ENCODE data around the gene NTNG2.
A peak's percentile ranks its signal among the peaks of the same experiment; 100 is the strongest.

NTNG2 gene

DNA sequence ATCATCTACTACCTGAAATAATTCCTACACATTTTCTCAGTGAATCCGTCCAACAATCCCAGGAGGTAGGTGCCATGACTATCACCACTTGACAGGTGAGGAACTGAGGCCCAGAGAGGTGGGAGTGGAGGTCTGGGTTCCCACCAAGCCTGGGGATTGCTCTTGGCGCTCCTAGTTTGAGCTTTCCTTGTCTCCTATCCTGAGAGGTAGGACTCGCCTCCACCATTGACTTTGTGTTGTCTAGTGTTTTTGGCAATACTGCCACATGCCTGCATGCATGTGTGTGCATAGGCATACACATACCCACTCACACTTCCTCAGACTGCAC lies 6.3 kb upstream of the NTNG2 start:
- Mint-ChIP-seq H3K27me3 (peaks cover 61% of the 10 kb centered on the region), H3K9me3 (no peaks in the 10 kb centered on the region)

DNA sequence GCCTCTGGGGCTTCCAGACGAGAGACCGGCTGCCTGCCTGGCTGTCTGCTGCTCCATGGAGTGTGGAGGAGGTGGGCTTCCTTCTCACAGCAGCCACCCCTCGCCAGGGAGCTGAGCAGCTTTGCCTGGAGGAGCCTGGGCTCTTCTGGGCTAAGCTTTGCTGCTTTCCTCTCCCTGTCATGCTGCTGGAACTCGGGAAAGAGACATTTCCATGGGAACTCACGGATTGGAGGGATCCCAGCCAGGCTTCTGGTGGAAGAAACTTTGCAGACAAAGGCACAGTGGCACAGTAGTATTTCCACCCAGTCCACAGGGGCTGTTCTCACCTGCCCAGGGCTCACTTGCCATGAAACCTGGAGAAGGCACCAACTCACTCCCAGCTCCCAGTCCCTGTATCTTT lies 5.6 kb upstream of the NTNG2 start:
- intact Hi-C loops (cut with micrococcal nuclease), result no loop called here
- no peak overlapping the region for H3K4me3 Mint-ChIP-seq
- H3K27ac Mint-ChIP-seq, result no peak overlapping the region
- no peaks in the 10 kb centered on the region for H3K9me3 Mint-ChIP-seq
- H3K27me3 Mint-ChIP-seq, result peaks cover 64% of the 10 kb centered on the region
- H3K36me3 Mint-ChIP-seq (ENCODE audit: low read depth), result no peaks in the 10 kb centered on the region
- H3K4me1 Mint-ChIP-seq (ENCODE audit: low read depth), result peaks cover 5% of the 10 kb centered on the region

More for the DNA sequence above, 6.3 kb upstream of the NTNG2 start:
- intact Hi-C loops (cut with micrococcal nuclease), result no loop called here
- H3K36me3 Mint-ChIP-seq (ENCODE audit: low read depth), result no peaks in the 10 kb centered on the region
- H3K27ac Mint-ChIP-seq, result no peak overlapping the region
- no peak overlapping the region for H3K4me3 Mint-ChIP-seq
- peaks cover 5% of the 10 kb centered on the region for H3K4me1 Mint-ChIP-seq (ENCODE audit: low read depth)

DNA sequence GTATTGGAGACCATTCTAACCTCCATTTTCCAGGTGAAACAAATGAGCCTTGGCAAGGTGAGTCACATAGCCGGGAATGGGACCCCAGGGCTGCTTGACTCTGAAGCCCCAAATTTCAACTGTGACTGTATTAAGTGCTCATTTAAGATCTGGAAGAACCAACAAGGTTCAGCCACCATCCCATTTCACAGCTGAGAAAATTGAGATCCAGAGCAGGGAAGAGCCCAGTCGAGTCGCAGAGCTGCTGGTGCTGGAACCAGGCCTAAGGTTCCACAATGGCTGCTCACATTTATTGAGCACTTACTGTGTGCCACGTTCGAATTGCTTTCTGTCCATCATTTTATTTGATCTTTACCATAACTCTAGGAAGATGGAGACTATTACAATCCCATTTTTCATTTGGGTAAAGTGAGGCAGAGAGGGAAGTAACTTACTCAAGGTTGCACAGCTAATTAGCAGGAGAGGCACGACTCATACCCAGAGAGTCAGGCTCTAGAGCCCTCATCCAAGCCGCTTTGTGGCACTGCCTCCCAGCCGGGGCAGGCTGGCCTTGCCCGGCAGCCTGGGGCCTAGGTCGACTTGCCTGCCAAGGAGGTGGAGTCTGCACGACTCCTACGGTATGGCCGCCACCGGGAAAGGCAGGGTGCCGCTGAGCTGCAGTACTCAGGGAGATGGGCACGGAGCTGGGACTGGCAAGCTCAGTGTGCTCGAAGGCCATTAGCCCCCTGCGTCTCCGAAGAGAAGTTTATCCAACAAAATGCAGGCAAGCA lies 4.3 kb upstream of the NTNG2 start:
- Mint-ChIP-seq H3K4me3 (no peak overlapping the region), H3K27me3 (peaks cover 64% of the 10 kb centered on the region), H3K36me3 (ENCODE audit: low read depth) (no peaks in the 10 kb centered on the region), H3K4me1 (ENCODE audit: low read depth) (peaks cover 11% of the 10 kb centered on the region), H3K27ac (no peak overlapping the region), H3K9me3 (no peaks in the 10 kb centered on the region)
- intact Hi-C loops (cut with micrococcal nuclease), result no loop called here

DNA sequence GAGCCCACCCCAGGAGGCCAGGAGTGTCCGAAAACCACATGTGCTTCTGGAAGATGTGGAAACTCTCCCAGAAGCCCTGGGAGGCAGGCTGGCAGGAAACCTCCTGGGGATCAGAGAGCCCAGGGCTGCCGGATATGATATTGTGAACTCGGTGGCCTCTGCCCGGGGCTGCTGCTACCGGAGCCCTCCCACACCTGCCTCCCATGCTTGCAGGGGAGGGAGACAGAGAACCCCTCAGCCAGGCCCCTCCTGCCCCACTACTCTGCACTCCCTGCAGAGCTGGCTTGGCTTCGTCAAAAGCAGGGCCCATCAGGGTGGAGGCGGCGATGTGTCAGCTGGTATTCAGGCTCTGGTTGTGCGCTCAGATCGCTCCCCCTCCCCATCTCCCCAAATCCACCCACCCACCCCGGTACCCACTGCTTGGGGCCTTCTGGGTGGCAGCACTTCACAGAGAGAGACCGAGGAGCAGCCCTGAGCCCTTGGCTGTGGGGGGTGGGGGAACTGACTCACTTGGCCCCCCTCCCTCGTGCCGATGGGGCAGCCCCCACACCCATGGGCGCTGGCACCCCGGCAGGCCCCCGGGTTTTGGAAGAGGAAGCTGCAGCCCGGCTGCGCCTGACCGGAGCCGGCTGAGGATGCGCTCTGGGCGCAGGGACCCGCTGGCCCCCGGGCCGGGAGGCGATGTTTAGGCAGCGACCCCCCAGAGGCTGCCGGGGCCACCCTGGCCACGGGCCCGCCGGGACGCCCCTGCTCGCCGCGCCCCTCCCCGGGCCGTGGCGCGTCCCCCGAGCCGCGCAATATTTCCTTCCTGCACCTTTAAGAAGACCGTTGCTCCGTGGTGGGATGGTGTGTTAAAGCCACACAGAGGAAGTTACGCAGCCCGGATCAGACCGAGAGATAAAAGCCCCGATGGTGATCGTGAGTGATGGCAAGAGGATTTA lies 786 bp upstream of the NTNG2 start:
- H3K27ac Mint-ChIP-seq, result no peak overlapping the region

DNA sequence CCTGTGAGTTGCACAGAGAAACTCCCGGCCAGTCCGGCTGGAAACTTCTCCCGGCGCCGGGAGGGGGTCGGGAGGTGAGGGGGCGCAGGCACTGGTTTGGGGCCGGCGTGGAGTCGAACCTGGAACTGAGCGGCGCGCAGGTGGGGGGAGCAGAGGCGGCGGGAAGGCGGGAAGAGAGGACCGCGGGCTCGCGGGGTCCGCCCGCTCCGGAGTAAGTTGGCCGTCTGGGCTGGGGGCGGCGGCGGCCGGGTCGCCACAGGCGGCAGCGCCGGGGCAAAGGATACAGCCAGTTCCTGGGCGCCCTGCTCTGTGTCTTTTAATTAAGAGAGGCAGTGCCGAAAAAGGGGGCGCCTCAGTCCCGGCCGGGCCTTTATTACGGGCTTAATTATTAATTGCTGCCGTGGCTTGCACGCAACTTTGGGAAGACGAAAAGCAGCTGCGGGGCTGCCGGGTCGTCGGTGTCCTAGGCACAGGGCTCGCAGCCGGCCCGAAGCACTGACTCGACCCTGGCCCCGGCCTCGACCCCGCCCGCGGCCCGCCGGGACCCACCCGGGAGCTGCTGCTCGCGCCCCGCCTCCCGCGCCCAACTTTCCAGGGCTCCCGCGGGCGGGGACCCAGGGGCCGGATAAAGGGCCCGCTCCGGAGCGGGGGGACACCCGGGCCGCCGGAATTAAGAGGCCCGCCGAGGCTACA lies 1.1 kb downstream of the NTNG2 start:
- Mint-ChIP-seq H3K27ac (no peak overlapping the region), H3K36me3 (ENCODE audit: low read depth) (no peaks in the 10 kb centered on the region), H3K27me3 (peaks cover 81% of the 10 kb centered on the region), H3K9me3 (no peaks in the 10 kb centered on the region), H3K4me3 (peak overlapping the region; percentile 85), H3K4me1 (ENCODE audit: low read depth) (peaks cover 12% of the 10 kb centered on the region)
- intact Hi-C loops (cut with micrococcal nuclease), result loop anchor here (10.0 kb wide), 1 partner anchor 398 kb away; no protein-coding TSS in a partner anchor

More for the DNA sequence above, 786 bp upstream of the NTNG2 start:
- intact Hi-C loops (cut with micrococcal nuclease), result loop anchor here (10.0 kb wide), 1 partner anchor 396 kb away; no protein-coding TSS in a partner anchor
- H3K27me3 Mint-ChIP-seq, result peaks cover 75% of the 10 kb centered on the region
- no peaks in the 10 kb centered on the region for H3K36me3 Mint-ChIP-seq (ENCODE audit: low read depth)
- H3K4me3 Mint-ChIP-seq, result peak overlapping the region; percentile 80
- H3K9me3 Mint-ChIP-seq, result no peaks in the 10 kb centered on the region
- peaks cover 12% of the 10 kb centered on the region for H3K4me1 Mint-ChIP-seq (ENCODE audit: low read depth)

DNA sequence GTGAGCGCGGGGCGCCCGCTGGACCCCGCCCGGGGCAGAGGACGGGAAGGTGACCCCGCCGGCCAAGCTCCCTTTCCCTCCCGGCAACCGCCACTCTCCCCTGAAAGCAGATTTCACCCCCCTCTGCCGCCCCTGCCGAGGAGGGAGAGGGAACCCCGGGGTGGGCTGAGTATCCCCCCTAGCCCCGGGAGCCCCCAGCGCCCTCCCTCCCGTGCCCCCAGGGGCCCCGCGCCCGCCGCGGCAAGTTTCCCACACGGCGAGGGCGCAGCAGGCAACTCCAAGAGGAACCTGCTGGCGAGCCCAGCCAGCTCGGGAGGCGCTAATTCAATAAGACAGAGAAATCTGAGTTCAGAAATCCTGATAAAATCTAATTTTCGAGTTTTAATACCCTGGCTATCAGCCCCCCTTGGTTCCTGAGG lies 1.6 kb downstream of the NTNG2 start:
- H3K27ac Mint-ChIP-seq, result no peak overlapping the region
- intact Hi-C loops (cut with micrococcal nuclease), result loop anchor here (10.0 kb wide), 1 partner anchor 399 kb away; no protein-coding TSS in a partner anchor
- no peak overlapping the region for H3K4me3 Mint-ChIP-seq
- H3K36me3 Mint-ChIP-seq (ENCODE audit: low read depth), result no peaks in the 10 kb centered on the region
- peaks cover 82% of the 10 kb centered on the region for H3K27me3 Mint-ChIP-seq
- H3K9me3 Mint-ChIP-seq, result no peaks in the 10 kb centered on the region
- H3K4me1 Mint-ChIP-seq (ENCODE audit: low read depth), result peaks cover 12% of the 10 kb centered on the region

DNA sequence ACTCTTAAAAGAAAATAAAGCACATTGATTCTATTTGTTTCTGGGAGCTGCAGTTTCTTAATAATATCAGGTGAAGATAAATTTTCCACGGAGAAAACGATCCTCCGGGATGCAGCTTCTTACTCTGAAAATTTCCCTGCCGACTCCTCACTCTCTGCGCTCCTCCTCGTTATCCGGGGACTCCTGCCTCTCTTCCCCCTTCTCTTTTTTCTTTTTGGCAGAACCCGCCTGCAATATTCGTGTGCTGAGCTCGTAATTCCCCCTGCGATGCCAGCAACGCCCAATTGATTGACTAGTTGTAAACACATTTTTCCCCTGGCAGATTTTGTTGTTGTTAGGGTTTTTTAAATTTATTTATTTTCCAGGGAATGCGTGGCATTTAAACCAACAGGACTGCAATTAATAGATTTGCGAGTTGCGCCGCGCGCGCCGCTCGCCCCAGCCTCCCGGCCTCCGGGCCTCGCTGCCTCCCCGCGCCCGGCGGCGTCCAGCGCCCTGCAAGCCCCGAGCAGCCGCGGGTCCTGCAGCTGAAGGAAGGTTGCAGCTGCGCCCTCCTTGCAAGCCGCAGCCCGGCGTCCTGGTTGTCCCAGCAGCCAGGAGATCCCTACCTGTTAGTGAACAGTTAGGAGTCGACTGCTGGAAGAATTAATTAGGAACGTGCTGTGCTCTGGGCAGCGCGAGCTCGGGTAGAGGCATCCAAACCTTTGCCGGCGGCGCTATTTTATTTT lies 2.2 kb downstream of the NTNG2 start:
- Mint-ChIP-seq H3K36me3 (ENCODE audit: low read depth) (no peaks in the 10 kb centered on the region), H3K4me1 (ENCODE audit: low read depth) (peaks cover 12% of the 10 kb centered on the region), H3K27ac (no peak overlapping the region), H3K9me3 (no peaks in the 10 kb centered on the region), H3K4me3 (no peak overlapping the region), H3K27me3 (peaks cover 80% of the 10 kb centered on the region)
- intact Hi-C loops (cut with micrococcal nuclease), result loop anchor here (10.0 kb wide), 1 partner anchor 399 kb away; no protein-coding TSS in a partner anchor

DNA sequence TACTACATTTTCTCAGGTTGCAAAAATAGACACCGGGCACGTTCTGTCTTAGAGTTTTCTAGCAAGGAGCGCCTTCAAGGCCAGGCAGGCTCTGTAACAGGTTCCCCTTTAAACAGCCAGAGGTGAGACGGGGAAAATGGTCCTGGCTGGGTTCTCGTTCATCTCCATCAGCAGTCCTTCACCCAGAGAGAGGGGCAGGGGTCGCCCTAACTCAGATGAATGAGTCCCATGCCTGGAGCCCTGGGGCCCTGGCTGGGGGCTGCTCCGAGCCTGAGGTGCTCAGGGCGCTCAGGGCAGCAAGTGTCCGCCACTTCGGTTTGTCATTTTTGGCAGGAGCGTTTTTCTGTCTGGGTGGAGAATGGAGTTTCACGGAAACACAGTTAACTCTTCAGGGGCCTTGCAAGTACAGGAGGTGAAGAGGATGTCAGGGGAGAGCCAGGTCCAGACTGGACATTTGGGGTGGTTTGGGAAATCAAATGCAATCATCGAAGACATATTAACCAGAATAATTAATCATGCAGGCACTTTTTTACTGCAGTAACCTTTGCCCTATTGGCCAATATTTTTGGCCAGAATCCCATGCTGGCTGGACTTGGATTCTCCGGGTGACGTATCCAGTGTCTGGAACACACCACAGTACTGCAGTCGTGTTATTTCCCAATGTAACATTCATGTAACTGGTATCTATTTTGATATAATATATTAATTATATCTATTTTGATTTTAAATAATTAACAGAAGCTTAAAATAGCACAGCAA lies 2.9 kb downstream of the NTNG2 start:
- H3K9me3 Mint-ChIP-seq, result no peaks in the 10 kb centered on the region
- no peak overlapping the region for H3K4me3 Mint-ChIP-seq
- intact Hi-C loops (cut with micrococcal nuclease), result loop anchor here (10.0 kb wide), 1 partner anchor 400 kb away; no protein-coding TSS in a partner anchor
- H3K27ac Mint-ChIP-seq, result no peak overlapping the region
- H3K4me1 Mint-ChIP-seq (ENCODE audit: low read depth), result peaks cover 12% of the 10 kb centered on the region
- no peaks in the 10 kb centered on the region for H3K36me3 Mint-ChIP-seq (ENCODE audit: low read depth)
- H3K27me3 Mint-ChIP-seq, result peaks cover 73% of the 10 kb centered on the region

DNA sequence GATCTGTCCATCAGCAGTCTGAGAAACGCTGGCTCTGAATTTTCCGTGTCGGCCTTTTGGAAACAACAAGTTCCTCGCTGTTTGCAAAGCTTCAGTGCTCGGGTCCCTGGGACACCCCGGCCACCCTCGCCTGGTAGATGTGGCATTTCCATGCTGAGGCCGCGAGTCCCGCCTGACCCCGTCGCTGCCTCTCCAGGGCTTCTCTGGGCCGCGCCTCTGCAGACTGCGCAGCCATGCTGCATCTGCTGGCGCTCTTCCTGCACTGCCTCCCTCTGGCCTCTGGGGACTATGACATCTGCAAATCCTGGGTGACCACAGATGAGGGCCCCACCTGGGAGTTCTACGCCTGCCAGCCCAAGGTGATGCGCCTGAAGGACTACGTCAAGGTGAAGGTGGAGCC lies 4.7 kb downstream of the NTNG2 start:
- Mint-ChIP-seq H3K9me3 (no peaks in the 10 kb centered on the region), H3K4me1 (ENCODE audit: low read depth) (peaks cover 12% of the 10 kb centered on the region), H3K27me3 (peaks cover 62% of the 10 kb centered on the region), H3K36me3 (ENCODE audit: low read depth) (no peaks in the 10 kb centered on the region), H3K27ac (no peak overlapping the region), H3K4me3 (no peak overlapping the region)
- intact Hi-C loops (cut with micrococcal nuclease), result loop anchor here (10.0 kb wide), 1 partner anchor 402 kb away; no protein-coding TSS in a partner anchor

DNA sequence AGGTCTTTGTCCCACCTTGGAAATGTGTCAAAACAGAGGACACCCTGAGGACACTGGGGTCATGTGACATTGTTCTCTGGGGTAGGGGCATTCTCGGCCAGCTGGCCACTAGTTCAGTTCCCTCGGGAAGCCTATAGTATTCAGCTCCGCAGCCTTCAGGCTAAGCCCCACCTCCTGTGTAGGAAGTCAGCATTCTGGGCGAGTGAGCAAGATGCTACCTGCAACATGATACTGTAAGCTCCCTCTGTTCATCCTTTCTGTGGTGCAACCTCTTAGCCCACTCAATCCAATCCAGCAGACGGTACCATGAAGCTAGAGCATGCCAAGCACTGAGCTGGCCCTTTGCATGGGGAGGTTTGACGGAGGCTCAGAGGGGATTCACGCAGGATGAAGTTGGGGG lies 5.3 kb downstream of the NTNG2 start:
- Mint-ChIP-seq H3K4me3 (no peak overlapping the region), H3K36me3 (ENCODE audit: low read depth) (no peaks in the 10 kb centered on the region), H3K9me3 (no peaks in the 10 kb centered on the region), H3K27ac (no peak overlapping the region), H3K4me1 (ENCODE audit: low read depth) (peaks cover 10% of the 10 kb centered on the region), H3K27me3 (peaks cover 63% of the 10 kb centered on the region)
- intact Hi-C loops (cut with micrococcal nuclease), result loop anchor here (10.0 kb wide), 1 partner anchor 402 kb away; no protein-coding TSS in a partner anchor

DNA sequence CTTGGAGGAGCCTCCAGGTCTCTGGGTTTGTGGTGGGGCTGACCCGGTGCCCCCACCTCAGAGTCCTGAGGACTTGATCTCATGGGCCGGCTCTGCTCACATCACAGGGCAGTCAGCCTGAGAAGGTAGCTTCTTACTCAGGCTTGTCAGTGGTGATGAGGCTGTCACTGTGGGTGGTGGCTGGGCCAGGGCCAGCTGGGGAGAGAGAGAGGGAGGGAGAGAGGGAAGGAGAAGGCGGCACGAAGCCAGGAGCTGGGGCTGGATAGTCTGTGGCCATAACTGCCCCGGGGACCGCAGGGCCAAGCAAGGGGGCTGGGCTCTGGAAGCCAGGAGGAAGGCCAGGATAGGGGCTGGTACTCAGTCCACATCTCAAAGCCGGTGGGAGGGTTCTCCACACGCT lies 6.5 kb downstream of the NTNG2 start:
- Mint-ChIP-seq H3K27ac (no peak overlapping the region), H3K36me3 (ENCODE audit: low read depth) (no peaks in the 10 kb centered on the region)

DNA sequence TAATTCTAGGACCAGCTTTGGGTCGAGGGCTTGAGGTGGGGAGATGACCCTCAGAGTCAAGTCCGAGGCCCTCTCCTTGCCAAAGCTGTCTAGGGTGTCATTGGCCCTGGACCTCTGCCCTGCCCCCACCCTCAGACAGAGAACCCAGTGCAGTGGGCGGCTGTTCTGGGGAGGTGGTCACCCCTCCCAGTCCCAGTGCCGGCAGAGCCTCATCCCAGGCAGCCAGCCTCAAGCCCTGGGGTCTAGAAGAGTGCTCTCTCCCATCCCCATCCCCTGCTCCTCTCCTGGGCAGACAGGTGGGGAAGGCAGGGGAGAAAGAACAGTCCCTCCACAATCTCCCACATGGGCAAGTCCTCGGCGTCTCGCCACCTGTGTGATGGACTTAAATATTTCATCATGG lies 7.0 kb downstream of the NTNG2 start:
- H3K4me1 Mint-ChIP-seq (ENCODE audit: low read depth), result peaks cover 3% of the 10 kb centered on the region
- no peak overlapping the region for H3K27ac Mint-ChIP-seq
- intact Hi-C loops (cut with micrococcal nuclease), result loop anchor here (10.0 kb wide), 1 partner anchor 404 kb away; no protein-coding TSS in a partner anchor
- H3K4me3 Mint-ChIP-seq, result no peak overlapping the region
- H3K27me3 Mint-ChIP-seq, result peaks cover 50% of the 10 kb centered on the region
- H3K36me3 Mint-ChIP-seq (ENCODE audit: low read depth), result no peaks in the 10 kb centered on the region
- no peaks in the 10 kb centered on the region for H3K9me3 Mint-ChIP-seq

More for the DNA sequence above, 6.5 kb downstream of the NTNG2 start:
- peaks cover 6% of the 10 kb centered on the region for H3K4me1 Mint-ChIP-seq (ENCODE audit: low read depth)
- H3K27me3 Mint-ChIP-seq, result peaks cover 54% of the 10 kb centered on the region
- intact Hi-C loops (cut with micrococcal nuclease), result loop anchor here (10.0 kb wide), 1 partner anchor 404 kb away; no protein-coding TSS in a partner anchor
- H3K4me3 Mint-ChIP-seq, result no peak overlapping the region
- no peaks in the 10 kb centered on the region for H3K9me3 Mint-ChIP-seq
